GM19238 (cell line): ENCODE results near the gene ACTG1.

Experiments used
- DNase-seq: peaks from one replicate; pipeline ENCODE4 v3.0.0; 2011; ENCODE audit warnings: low spot score; ENCODE audit not compliant: insufficient read length

ACTG1 gene

GRCh38 chr17:81464586-81464985, 48.0 kb downstream of the ACTG1 start:
- no peak for DNase-seq

GRCh38 chr17:81463506-81463905, 49.1 kb downstream of the ACTG1 start:
- no peak for DNase-seq

- no peak for DNase-seq
These were observed 50.0 kb downstream of the ACTG1 start for GRCh38 chr17:81462506-81463125.

- DNase-seq, result no peak
These were observed 50.7 kb downstream of the ACTG1 start for GRCh38 chr17:81461607-81462500.

- no peak for DNase-seq
These were observed 51.6 kb downstream of the ACTG1 start for GRCh38 chr17:81460856-81461460.
